ENCODE measurements around the gene KSR2. TPM values are rescaled to one million over a fixed set of nuclear protein-coding genes. Genes with fewer than 3 reads are reported as not detected.

KSR2 gene
- total and polyA plus RNA-seq, 10 of the 15 experiments (the other 5 are each of a cell fraction or from before 2014, with no cell fraction given), result under 0.01 to 1.5 (median 0.01) TPM; not detected in 3

GRCh38 chr12:117551665-117552064, 417.1 kb downstream of the KSR2 start:
- ChIA-PET SMC1A (ENCODE audit: uncharacterized antibody, unreplicated experiment) (no interaction called here), CTCF (interaction anchor here (0.6 kb wide), 1 partner anchor 38 kb away, joined by 4 read pairs; no protein-coding TSS in a partner anchor), RAD21 (ENCODE audit: unreplicated experiment) (no interaction called here), POLR2A (no interaction called here)
- Histone ChIP-seq H3K36me3 (ENCODE audit: control insufficient read depth in 2 of 2, insufficient read depth in 2 of 2, low read length in 1 of 2) (no peaks in the 10 kb centered on the region), H3K9me3 (replicated peaks; ENCODE audit: control insufficient read depth, insufficient read depth, low read length) (no peaks in the 10 kb centered on the region), H4K20me1 (ENCODE audit: control insufficient read depth, insufficient read depth) (no peaks in the 10 kb centered on the region), H3K79me2 (ENCODE audit: control insufficient read depth, insufficient read depth, low read length) (no peaks in the 10 kb centered on the region), H2AFZ (ENCODE audit: control insufficient read depth, low read depth, low read length) (no peak overlapping the region), H3K4me1 (ENCODE audit: control insufficient read depth, insufficient read depth, low read length) (no peaks in the 10 kb centered on the region), H3K27me3 (replicated peaks in 1 of 2; ENCODE audit: control insufficient read depth in 2 of 2, insufficient read depth in 2 of 2, low read length in 1 of 2) (no peaks in the 10 kb centered on the region), H3K4me3 (no peak overlapping the region), H3K27ac (ENCODE audit: control insufficient read depth, insufficient read depth) (no peak overlapping the region), H3K4me2 (ENCODE audit: control insufficient read depth, insufficient read depth) (no peak overlapping the region), H3K9ac (ENCODE audit: control insufficient read depth, insufficient read depth, low read length) (no peak overlapping the region)
- DNase-seq (ENCODE audit: low read depth, low spot score) (no peak), ATAC-seq (no peak), FAIRE-seq (no peak)
- intact Hi-C loops (cut with micrococcal nuclease; ENCODE audit: unreplicated experiment) (no loop called here), in situ Hi-C loops (cut with MboI) (no loop called here)
- no TSS peak for BruUV-seq (replicated peaks)
- TF ChIP-seq NR2F1 (conservative IDR thresholded peaks at IDR 0.05), result no peak
- no peak for TF ChIP-seq CUX1 (IDR thresholded peaks at IDR 0.05; ENCODE audit: insufficient replicate concordance, low read depth, low read length)
- TF ChIP-seq, protein P1, sequence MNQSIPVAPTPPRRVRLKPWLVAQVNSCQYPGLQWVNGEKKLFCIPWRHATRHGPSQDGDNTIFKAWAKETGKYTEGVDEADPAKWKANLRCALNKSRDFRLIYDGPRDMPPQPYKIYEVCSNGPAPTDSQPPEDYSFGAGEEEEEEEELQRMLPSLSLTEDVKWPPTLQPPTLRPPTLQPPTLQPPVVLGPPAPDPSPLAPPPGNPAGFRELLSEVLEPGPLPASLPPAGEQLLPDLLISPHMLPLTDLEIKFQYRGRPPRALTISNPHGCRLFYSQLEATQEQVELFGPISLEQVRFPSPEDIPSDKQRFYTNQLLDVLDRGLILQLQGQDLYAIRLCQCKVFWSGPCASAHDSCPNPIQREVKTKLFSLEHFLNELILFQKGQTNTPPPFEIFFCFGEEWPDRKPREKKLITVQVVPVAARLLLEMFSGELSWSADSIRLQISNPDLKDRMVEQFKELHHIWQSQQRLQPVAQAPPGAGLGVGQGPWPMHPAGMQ (IDR thresholded peaks at IDR 0.05; ENCODE audit: borderline replicate concordance), result no peak
- no peak for TF ChIP-seq PBX3 (IDR thresholded peaks at IDR 0.05; ENCODE audit: insufficient replicate concordance, low read depth, low read length)
- no peak for TF ChIP-seq BRCA1 (IDR thresholded peaks at IDR 0.05; ENCODE audit: low read depth, low read length)
- TF ChIP-seq KAT2A (conservative IDR thresholded peaks at IDR 0.05; ENCODE audit: control insufficient read depth, low read depth, low read length), result no peak
- WGBS (ENCODE audit: insufficient coverage, insufficient replicate concordance, low lambda C conversion rate, missing lambda C conversion rate), result 3% methylated on average over 4 of the region's 4 CpGs

Data from GM12878 (cell line).